K562 (cell line): Measurements from ENCODE around the gene PLEKHB1. TPM values are rescaled to one million over a fixed set of nuclear protein-coding genes. Genes with fewer than 3 reads are reported as not detected.

Source experiments
- E2F3 ChIP-seq: fragments of 250-450 bp; sonication (Bioruptor Pico); IDR thresholded peaks from 2 replicates; pipeline ENCODE4 v1.4.0; 2020; ENCODE audit warnings: mild to moderate bottlenecking
- KAT2B ChIP-seq: IDR thresholded peaks from one replicate; pipeline ENCODE4 v1.6.1; 2012; ENCODE audit warnings: low read depth, mild to moderate bottlenecking, control low read depth, inconsistent platforms, low read length, moderate library complexity
- MCM7 ChIP-seq, 2 experiments: fragments of 450-650 bp; IDR thresholded peaks; 2 replicates each; pipeline ENCODE4 v1.6.1; 2016 to 2018
- POLR2B ChIP-seq: fragments of 450-650 bp; IDR thresholded peaks from 2 replicates; pipeline ENCODE4 v1.6.1; 2018; ENCODE audit warnings: low read depth; ENCODE audit not compliant: partially characterized antibody
- SMAD1 ChIP-seq: fragments of 150-350 bp; IDR thresholded peaks from 2 replicates; pipeline ENCODE4 v1.6.1; 2014; ENCODE audit warnings: low read length, low read depth; ENCODE audit not compliant: partially characterized antibody
- SNIP1 ChIP-seq: fragments of 450-650 bp; IDR thresholded peaks from 2 replicates; pipeline ENCODE4 v1.7.1; 2017; ENCODE audit warnings: low read depth, mild to moderate bottlenecking
- SREBF2 ChIP-seq: sonication (generic); formaldehyde crosslinking; IDR thresholded peaks from 2 replicates; pipeline ENCODE4 v1.4.0; 2020; ENCODE audit warnings: mild to moderate bottlenecking, missing genetic modification reagents
- VEZF1 ChIP-seq: fragments of 200-800 bp; sonication (Bioruptor generic); IDR thresholded peaks from 2 replicates; pipeline ENCODE4 v1.6.1; 2017; ENCODE audit warnings: missing genetic modification characterization, missing compliant biosample characterization
- XRCC4 ChIP-seq: IDR thresholded peaks from one replicate; pipeline ENCODE4 v1.6.1; 2011; ENCODE audit not compliant: insufficient read depth, insufficient read length; ENCODE audit errors: extremely low read depth
- ZBTB17 ChIP-seq: fragments of 450-650 bp; formaldehyde crosslinking; IDR thresholded peaks from 2 replicates; pipeline ENCODE4 v1.4.0; 2020; ENCODE audit warnings: mild to moderate bottlenecking
- ZNF518B ChIP-seq: fragments of 250-450 bp; sonication (Bioruptor Pico); IDR thresholded peaks from 2 replicates; pipeline ENCODE4 v1.5.0; 2021; ENCODE audit warnings: mild to moderate bottlenecking, moderate library complexity
- polyA plus RNA-seq, 8 experiments: library from polyadenylated mRNA; depleted of rRNA in 4 of 8; stranded (reverse) in 5 of 8; unstranded in 3 of 8; fragments of >200 nt; fragmentation: Nextera tagmentation in 2 of 8; fragmentation: Illumina TruSeq in 1 of 8; extraction: Ambion mirVana in 2 of 8; extraction: Trizol in 1 of 8; gene quantifications; 2 replicates each; pipeline versions ENCODE4 v1.2.1 to v1.2.3, GENCODE V29; 2011 to 2014; ENCODE audit warnings: inconsistent platforms in 1 of 8, missing spikeins in 1 of 8
- total RNA-seq, 7 experiments: library from RNA; depleted of rRNA in 6 of 7; stranded (reverse); fragments of >200 nt in 6 of 7; fragmentation: Illumina TruSeq in 2 of 7; extraction: Trizol in 2 of 7; gene quantifications; 2 replicates each; pipeline versions ENCODE4 v1.2.1 to v1.2.3, GENCODE V29; 2011 to 2021; ENCODE audit warnings: low replicate concordance in 1 of 7
- TF ChIP-seq, protein P1 (sequence below): fragments of 250-450 bp; sonication (Bioruptor Pico); IDR thresholded peaks from 2 replicates; pipeline ENCODE4 v1.5.0; 2021
- TF ChIP-seq, protein P2 (sequence below): fragments of 250-450 bp; sonication (Bioruptor Pico); IDR thresholded peaks from 2 replicates; pipeline ENCODE4 v1.8.0; 2021; ENCODE audit warnings: moderate library complexity, mild to moderate bottlenecking, inconsistent platforms
- TF ChIP-seq, protein P3 (sequence below): sonication (generic); formaldehyde crosslinking; IDR thresholded peaks from 2 replicates; pipeline ENCODE4 v1.8.1; 2023; ENCODE audit warnings: missing genetic modification reagents, mild to moderate bottlenecking, borderline replicate concordance
- TF ChIP-seq, protein P4 (sequence below): fragments of 250-450 bp; sonication (Bioruptor Pico); IDR thresholded peaks from 2 replicates; pipeline ENCODE4 v1.5.0; 2021

Gene PLEKHB1
- total and polyA plus RNA-seq, 9 of the 15 experiments (the other 6 are each of a cell fraction or from before 2014, with no cell fraction given) = 0.07 to 0.62 (median 0.17) TPM; not detected in 2

GRCh38 chr11:73597956-73598718, 48.2 kb upstream of the PLEKHB1 start, which contains the start of gene FAM168A (continued):
- TF ChIP-seq ZNF518B (CRISPR knock-in tag) (no peak), E2F3 (peak; percentile 74; the same call in 1 of the 2 replicates), SMAD1 (no peak), XRCC4 (no peak), KAT2B (no peak), MCM7 (IDR thresholded peaks at IDR 0.05) (no peak), SREBF2 (no peak), VEZF1 (peak; percentile 99), POLR2B (peak; percentile 67), SNIP1 (no peak), ZBTB17 (CRISPR knock-in tag) (0 out of 2 replicates have a peak, but pooled peaks have one; percentile 28)
- TF ChIP-seq, protein P1, sequence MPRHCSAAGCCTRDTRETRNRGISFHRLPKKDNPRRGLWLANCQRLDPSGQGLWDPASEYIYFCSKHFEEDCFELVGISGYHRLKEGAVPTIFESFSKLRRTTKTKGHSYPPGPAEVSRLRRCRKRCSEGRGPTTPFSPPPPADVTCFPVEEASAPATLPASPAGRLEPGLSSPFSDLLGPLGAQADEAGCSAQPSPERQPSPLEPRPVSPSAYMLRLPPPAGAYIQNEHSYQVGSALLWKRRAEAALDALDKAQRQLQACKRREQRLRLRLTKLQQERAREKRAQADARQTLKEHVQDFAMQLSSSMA (CRISPR knock-in tag) = no peak
- TF ChIP-seq, protein P2, sequence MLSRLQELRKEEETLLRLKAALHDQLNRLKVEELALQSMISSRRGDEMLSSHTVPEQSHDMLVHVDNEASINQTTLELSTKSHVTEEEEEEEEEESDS (CRISPR knock-in tag) = no peak
- TF ChIP-seq, protein P3, sequence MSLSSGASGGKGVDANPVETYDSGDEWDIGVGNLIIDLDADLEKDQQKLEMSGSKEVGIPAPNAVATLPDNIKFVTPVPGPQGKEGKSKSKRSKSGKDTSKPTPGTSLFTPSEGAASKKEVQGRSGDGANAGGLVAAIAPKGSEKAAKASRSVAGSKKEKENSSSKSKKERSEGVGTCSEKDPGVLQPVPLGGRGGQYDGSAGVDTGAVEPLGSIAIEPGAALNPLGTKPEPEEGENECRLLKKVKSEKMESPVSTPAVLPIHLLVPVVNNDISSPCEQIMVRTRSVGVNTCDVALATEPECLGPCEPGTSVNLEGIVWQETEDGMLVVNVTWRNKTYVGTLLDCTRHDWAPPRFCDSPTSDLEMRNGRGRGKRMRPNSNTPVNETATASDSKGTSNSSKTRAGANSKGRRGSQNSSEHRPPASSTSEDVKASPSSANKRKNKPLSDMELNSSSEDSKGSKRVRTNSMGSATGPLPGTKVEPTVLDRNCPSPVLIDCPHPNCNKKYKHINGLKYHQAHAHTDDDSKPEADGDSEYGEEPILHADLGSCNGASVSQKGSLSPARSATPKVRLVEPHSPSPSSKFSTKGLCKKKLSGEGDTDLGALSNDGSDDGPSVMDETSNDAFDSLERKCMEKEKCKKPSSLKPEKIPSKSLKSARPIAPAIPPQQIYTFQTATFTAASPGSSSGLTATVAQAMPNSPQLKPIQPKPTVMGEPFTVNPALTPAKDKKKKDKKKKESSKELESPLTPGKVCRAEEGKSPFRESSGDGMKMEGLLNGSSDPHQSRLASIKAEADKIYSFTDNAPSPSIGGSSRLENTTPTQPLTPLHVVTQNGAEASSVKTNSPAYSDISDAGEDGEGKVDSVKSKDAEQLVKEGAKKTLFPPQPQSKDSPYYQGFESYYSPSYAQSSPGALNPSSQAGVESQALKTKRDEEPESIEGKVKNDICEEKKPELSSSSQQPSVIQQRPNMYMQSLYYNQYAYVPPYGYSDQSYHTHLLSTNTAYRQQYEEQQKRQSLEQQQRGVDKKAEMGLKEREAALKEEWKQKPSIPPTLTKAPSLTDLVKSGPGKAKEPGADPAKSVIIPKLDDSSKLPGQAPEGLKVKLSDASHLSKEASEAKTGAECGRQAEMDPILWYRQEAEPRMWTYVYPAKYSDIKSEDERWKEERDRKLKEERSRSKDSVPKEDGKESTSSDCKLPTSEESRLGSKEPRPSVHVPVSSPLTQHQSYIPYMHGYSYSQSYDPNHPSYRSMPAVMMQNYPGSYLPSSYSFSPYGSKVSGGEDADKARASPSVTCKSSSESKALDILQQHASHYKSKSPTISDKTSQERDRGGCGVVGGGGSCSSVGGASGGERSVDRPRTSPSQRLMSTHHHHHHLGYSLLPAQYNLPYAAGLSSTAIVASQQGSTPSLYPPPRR = peak; percentile 14; the same call in 1 of the 2 replicates
- TF ChIP-seq, protein P4, sequence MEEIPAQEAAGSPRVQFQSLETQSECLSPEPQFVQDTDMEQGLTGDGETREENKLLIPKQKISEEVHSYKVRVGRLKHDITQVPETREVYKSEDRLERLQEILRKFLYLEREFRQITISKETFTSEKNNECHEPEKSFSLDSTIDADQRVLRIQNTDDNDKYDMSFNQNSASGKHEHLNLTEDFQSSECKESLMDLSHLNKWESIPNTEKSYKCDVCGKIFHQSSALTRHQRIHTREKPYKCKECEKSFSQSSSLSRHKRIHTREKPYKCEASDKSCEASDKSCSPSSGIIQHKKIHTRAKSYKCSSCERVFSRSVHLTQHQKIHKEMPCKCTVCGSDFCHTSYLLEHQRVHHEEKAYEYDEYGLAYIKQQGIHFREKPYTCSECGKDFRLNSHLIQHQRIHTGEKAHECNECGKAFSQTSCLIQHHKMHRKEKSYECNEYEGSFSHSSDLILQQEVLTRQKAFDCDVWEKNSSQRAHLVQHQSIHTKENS = no peak
